IPS-20b (cell line): ENCODE results near the gene LRRC4C.

ENCODE experiments used
- H3K27ac ChIP-seq: one replicate; pipeline ENCODE4 v1.5.1; 2013; ENCODE audit warnings: low read length
- H3K27me3 ChIP-seq: 2 replicates; pipeline ENCODE4 v1.6.1; 2013; ENCODE audit warnings: mild to moderate bottlenecking, low read length, inconsistent platforms; ENCODE audit not compliant: insufficient read depth
- H3K36me3 ChIP-seq: 2 replicates; pipeline ENCODE4 v1.6.1; 2013; ENCODE audit warnings: low read depth, mild to moderate bottlenecking, inconsistent platforms, low read length, moderate library complexity; ENCODE audit not compliant: insufficient read depth
- H3K4me1 ChIP-seq: 2 replicates; pipeline ENCODE4 v1.6.1; 2013; ENCODE audit warnings: mild to moderate bottlenecking, control low read depth, inconsistent platforms, low read length, moderate library complexity; ENCODE audit not compliant: insufficient read depth
- H3K4me3 ChIP-seq: 2 replicates; pipeline ENCODE4 v1.5.1; 2013; ENCODE audit warnings: mild to moderate bottlenecking, low read length, inconsistent platforms
- H3K9ac ChIP-seq: 2 replicates; pipeline ENCODE4 v1.6.1; 2013; ENCODE audit warnings: low read depth, mild to moderate bottlenecking, inconsistent platforms, low read length, moderate library complexity
- H3K9me3 ChIP-seq: 2 replicates; pipeline ENCODE4 v1.6.1; 2013; ENCODE audit warnings: mild to moderate bottlenecking, low read depth, low read length, inconsistent platforms; ENCODE audit not compliant: insufficient read depth

LRRC4C gene

GRCh38 chr11:40380835-40381234 lies 1078.6 kb downstream of the LRRC4C start:
- no peak overlapping the region for H3K27ac ChIP-seq
- no peaks in the 10 kb centered on the region for H3K27me3 ChIP-seq
- H3K9ac ChIP-seq: no peak overlapping the region
- no peaks in the 10 kb centered on the region for H3K36me3 ChIP-seq
- H3K9me3 ChIP-seq: no peaks in the 10 kb centered on the region
- no peaks in the 10 kb centered on the region for H3K4me1 ChIP-seq
- H3K4me3 ChIP-seq: no peak overlapping the region

GRCh38 chr11:40376331-40376730 lies 1083.1 kb downstream of the LRRC4C start:
- no peak overlapping the region for H3K4me3 ChIP-seq
- H3K9ac ChIP-seq: no peak overlapping the region
- H3K36me3 ChIP-seq: no peaks in the 10 kb centered on the region
- H3K4me1 ChIP-seq: no peaks in the 10 kb centered on the region
- no peaks in the 10 kb centered on the region for H3K9me3 ChIP-seq
- H3K27ac ChIP-seq: no peak overlapping the region
- no peaks in the 10 kb centered on the region for H3K27me3 ChIP-seq

- Histone ChIP-seq H3K36me3 (no peaks in the 10 kb centered on the region), H3K4me1 (no peaks in the 10 kb centered on the region), H3K9me3 (no peaks in the 10 kb centered on the region), H3K9ac (no peak overlapping the region), H3K27ac (no peak overlapping the region), H3K27me3 (no peaks in the 10 kb centered on the region), H3K4me3 (no peak overlapping the region)
Measured at GRCh38 chr11:40370821-40371616, 1088.4 kb downstream of the LRRC4C start.

- Histone ChIP-seq H3K27ac (no peak overlapping the region), H3K4me1 (no peaks in the 10 kb centered on the region), H3K9me3 (no peaks in the 10 kb centered on the region), H3K27me3 (no peaks in the 10 kb centered on the region), H3K4me3 (no peak overlapping the region), H3K36me3 (no peaks in the 10 kb centered on the region), H3K9ac (no peak overlapping the region)
Measured at GRCh38 chr11:40360206-40360798, 1099.2 kb downstream of the LRRC4C start.

GRCh38 chr11:40354121-40354520 lies 1105.3 kb downstream of the LRRC4C start:
- Histone ChIP-seq H3K9ac (no peak overlapping the region), H3K27ac (no peak overlapping the region), H3K4me1 (no peaks in the 10 kb centered on the region), H3K27me3 (no peaks in the 10 kb centered on the region), H3K9me3 (no peaks in the 10 kb centered on the region), H3K4me3 (no peak overlapping the region), H3K36me3 (no peaks in the 10 kb centered on the region)

- peaks cover 7% of the 10 kb centered on the region; the same call in 1 of the 2 replicates for H3K4me1 ChIP-seq
- no peaks in the 10 kb centered on the region for H3K27me3 ChIP-seq
- H3K9me3 ChIP-seq: peaks cover 3% of the 10 kb centered on the region; the same call in 1 of the 2 replicates
- no peak overlapping the region for H3K27ac ChIP-seq
- H3K4me3 ChIP-seq: no peak overlapping the region
- H3K36me3 ChIP-seq: no peaks in the 10 kb centered on the region
- no peak overlapping the region for H3K9ac ChIP-seq
Measured at GRCh38 chr11:40340911-40341310, 1118.5 kb downstream of the LRRC4C start.

- Histone ChIP-seq H3K9ac (no peak overlapping the region), H3K4me3 (no peak overlapping the region), H3K9me3 (peaks cover 2% of the 10 kb centered on the region; the same call in 1 of the 2 replicates), H3K27ac (no peak overlapping the region), H3K36me3 (no peaks in the 10 kb centered on the region), H3K4me1 (peaks cover 7% of the 10 kb centered on the region; the same call in 1 of the 2 replicates), H3K27me3 (no peaks in the 10 kb centered on the region)
Measured at GRCh38 chr11:40338739-40339138, 1120.7 kb downstream of the LRRC4C start.

GRCh38 chr11:40338062-40338461 lies 1121.4 kb downstream of the LRRC4C start:
- Histone ChIP-seq H3K27me3 (no peaks in the 10 kb centered on the region), H3K9ac (no peak overlapping the region), H3K4me1 (peaks cover 7% of the 10 kb centered on the region; the same call in 1 of the 2 replicates), H3K36me3 (no peaks in the 10 kb centered on the region), H3K9me3 (no peaks in the 10 kb centered on the region), H3K4me3 (no peak overlapping the region), H3K27ac (no peak overlapping the region)

- Histone ChIP-seq H3K27ac (no peak overlapping the region), H3K9me3 (no peaks in the 10 kb centered on the region), H3K4me3 (no peak overlapping the region)
Measured at GRCh38 chr11:40337118-40337517, 1122.3 kb downstream of the LRRC4C start.

GRCh38 chr11:40328890-40329614 lies 1130.4 kb downstream of the LRRC4C start:
- no peaks in the 10 kb centered on the region for H3K36me3 ChIP-seq
- no peaks in the 10 kb centered on the region for H3K27me3 ChIP-seq
- no peak overlapping the region for H3K27ac ChIP-seq
- H3K9me3 ChIP-seq: no peaks in the 10 kb centered on the region
- H3K4me1 ChIP-seq: no peaks in the 10 kb centered on the region
- H3K9ac ChIP-seq: no peak overlapping the region
- no peak overlapping the region for H3K4me3 ChIP-seq

More at GRCh38 chr11:40337118-40337517, 1122.3 kb downstream of the LRRC4C start:
- no peaks in the 10 kb centered on the region for H3K36me3 ChIP-seq
- peaks cover 7% of the 10 kb centered on the region; the same call in 1 of the 2 replicates for H3K4me1 ChIP-seq
- H3K9ac ChIP-seq: no peak overlapping the region
- H3K27me3 ChIP-seq: no peaks in the 10 kb centered on the region

- Histone ChIP-seq H3K4me3 (no peak overlapping the region), H3K36me3 (no peaks in the 10 kb centered on the region), H3K27me3 (no peaks in the 10 kb centered on the region), H3K9me3 (no peaks in the 10 kb centered on the region), H3K4me1 (no peaks in the 10 kb centered on the region), H3K9ac (no peak overlapping the region), H3K27ac (no peak overlapping the region)
Measured at GRCh38 chr11:40323241-40323640, 1136.2 kb downstream of the LRRC4C start.
